AG08396 (cell line): Measurements from ENCODE around the gene IFIT2.
"Not testable (repeated sequence)": the region's sequence is repeated elsewhere in the genome, so short reads cannot be mapped to it uniquely, and the experiment has no call there.

ENCODE experiments used
- DNase-seq: peaks from one replicate; pipeline ENCODE4 v3.0.0; 2012; ENCODE audit warnings: low spot score, mixed read lengths

The IFIT2 gene

DNA sequence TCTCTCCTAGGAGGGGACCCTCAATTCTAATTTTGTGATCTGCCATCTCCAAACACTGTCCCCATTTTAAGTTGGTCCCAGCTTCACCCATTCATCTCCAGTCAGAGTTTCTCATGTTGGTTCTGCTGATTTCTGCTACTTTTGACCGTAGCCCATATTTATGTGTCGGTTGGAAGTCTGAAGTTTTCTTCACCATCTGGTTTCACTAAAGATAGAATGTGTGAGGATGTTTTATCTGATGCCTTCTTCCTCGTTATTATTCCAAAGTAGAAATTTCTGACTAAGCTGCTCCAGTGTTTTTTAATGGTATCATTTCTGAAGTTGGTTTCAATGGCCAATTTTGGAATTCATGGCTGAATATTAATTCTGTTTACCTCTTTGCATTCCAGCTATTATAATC lies 21.3 kb upstream of the IFIT2 start:
- no peak for DNase-seq

DNA sequence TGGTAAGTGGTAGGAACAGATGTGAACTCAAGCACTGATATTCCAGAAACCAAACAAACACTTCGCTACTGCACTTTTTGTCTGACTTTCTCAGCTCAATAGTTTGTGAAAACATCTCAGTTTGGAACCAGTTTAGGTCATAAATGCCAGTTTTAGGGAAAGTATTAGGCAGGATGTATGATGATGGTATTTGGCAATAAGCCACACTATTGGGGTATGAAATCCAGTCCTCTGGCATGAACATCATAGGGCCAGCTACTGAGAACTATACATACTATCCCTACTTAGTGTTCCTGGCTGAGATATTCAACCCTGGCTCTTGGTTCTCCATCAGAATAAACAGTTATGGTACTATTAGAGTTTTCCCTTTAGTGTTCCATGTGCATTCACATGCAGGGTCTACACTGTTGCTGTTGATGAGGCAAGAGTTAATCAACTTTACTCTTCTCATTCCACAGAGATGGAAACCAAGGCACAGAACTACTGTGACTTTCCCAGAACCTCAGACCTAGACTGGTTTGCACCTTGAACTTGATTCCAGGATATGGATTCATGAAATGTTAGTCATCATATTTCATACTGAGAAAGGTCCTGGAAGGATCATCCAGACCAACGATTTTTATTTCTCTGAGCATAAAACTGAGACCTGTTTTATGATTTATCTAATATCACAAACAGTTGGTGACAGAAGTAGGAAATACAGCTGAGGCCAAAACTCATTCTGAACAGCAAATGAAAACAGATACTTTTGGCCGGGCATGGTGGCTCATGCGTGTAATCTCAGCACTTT lies 20.0 kb upstream of the IFIT2 start:
- DNase-seq: no peak

DNA sequence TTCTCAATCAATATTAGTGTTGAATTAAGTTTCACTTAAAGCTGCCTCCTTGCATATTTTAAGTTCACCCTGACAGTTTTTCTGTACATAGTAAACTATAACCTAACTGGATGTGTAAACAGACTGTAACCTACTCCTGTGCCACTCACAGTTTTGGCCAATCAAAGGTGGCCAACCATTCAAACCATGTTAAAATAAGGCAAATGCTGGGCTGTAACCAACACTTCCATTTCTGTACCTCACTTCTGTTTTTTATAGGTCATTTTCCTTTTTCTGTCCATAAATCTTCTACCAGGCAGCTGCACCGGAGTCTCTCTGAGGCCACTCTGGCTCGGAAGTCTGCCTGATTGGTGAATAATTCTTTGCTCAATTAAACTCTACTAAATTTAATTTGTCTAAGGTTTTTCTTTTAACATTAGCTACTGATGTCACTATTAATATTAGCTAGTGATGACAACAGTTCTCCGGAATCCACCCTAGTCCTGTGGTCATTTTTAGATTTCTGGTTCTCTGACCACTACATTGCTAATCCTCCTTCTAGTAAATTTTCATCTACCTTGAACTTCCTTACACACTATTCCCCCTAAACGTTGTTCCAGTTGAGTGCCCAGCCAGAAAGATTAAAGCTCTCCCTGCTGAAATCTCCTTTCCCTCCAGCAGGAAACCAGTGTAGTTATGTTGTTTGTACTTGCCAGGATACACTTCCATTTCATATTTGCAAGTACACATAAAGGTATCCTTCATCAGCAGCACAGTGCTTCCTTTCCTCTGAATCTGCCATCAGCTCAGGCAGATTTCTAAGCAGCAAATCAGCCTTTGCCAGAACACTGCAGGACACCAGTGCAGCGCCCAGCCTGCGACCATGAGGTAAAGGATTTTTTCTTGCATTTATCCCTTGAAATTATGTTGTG lies 18.6 kb upstream of the IFIT2 start:
- peak; percentile 12 for DNase-seq

DNA sequence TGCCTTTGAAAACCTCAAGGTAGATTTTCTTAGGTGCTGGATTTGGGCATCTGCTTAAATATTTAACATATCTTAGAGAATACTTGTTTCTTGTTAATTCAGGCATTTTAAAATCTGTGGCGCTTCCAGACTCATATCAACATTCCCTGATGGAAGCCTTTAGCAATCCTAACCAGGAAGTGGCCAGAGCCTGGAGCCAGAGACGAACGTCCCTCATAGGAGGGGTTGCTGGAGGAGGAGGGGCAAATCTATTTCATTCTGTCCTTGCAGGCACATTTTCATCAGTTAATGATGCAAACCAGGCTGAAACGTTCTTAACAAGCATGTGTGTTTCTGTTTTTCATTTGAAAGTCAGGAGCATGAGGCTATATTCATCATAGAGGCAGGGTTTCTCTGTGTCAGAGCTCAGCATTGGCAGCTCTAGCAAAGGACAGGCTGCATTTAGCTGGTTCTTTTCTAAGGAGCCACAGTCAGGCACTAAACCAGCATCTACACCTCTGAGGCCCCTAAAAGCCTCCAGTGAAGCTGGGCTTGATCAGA lies 17.8 kb upstream of the IFIT2 start:
- DNase-seq: peak; percentile 52

DNA sequence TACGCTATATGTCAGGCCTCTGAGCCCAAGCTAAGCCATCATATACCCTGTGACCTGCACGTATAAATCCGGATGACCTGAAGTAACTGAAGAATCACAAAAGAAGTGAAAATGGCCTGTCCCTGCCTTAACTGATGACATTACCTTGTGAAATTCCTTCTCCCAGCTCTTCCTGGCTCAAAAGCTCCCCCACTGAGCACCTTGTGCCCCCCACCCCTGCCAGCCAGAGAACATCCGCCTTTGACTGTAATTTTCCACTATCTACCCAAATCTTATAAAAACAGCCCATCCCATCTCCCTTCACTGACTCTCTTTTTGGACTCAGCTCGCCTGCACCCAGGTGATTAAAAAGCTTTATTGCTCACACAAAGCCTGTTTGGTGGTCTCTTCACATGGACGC lies 17.1 kb upstream of the IFIT2 start:
- not testable (repeated sequence) for DNase-seq

DNA sequence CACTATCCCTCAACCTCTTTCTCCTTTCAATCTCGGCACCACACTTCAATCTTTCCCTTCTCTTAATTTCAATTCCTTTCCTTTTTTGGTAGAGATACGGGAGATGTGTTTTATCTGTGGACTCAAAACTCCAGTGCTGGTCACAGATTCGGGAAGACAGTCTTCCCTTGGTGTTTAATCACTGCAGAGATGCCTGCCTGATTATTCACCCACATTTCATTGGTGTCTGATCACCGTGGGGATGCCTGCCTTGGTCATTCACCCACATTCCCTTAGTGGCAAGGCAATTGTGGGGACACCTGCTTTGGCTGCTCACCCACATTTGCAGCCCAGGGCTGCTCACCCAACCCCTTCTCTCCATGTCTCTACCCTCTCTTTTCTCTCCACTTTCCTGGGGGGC lies 16.5 kb upstream of the IFIT2 start:
- not testable (repeated sequence) for DNase-seq

DNA sequence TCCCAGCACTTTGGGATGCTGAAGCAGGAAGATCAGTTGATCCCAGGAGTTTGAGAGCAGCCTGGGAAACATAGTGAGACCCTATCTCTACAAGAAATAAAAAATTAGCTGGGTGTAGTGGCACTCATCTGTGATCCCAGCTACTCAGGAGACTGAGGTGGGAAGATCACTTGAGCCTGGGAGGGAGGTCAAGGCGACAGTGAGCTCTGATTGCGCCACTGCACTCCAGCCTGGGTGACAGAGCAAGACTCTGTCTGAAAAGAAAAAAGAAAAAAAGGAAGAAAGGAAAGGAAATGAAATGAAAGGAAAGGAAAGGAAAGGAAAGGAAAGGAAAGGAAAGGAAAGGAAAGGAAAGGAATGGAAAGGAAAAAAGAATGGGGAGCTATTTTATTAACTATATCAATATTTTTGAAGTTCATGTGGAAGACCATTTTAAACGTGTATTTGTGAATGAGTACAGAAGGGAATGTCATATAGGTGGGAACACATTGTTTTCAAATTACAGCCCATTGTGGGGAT lies 7.1 kb upstream of the IFIT2 start:
- DNase-seq: no peak

DNA sequence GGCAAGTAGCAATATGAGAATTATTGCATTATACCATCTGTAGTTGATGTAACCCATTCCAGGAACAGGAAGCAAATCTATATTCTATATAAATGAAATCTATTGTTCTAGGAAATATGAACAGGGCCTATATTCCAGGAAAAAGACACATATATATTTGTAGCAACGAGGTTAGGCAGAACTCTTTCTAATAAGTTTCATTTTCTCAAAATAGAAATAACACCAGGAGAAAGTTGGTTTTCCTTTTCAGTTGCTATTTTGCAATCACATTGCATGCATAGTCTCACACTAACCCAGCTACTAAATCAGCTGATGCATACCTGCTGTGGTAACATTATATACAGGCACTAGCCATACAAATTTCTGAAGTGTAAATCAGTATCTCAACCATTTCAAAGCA lies 6.2 kb upstream of the IFIT2 start:
- DNase-seq: peak; percentile 55

DNA sequence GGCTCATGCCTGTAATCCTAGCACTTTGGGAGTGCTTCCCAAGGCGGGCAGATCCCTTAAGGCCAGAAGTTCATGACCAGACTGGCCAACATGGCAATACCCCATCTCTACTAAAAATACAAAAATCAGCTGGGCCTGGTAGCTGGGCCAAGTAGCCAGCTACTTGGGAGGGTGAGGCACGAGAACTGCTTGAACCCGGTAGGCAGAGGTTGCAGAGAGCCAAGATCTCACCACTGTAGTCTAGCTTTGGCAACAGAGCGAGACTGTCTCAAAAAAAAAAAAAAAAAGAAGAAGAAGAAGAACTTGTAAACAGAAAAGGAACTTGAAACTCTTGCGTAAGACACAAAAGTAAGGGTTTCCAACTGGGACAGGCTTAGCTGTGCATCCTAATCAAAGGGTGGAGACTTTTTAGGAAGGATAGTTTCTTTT lies 5.6 kb upstream of the IFIT2 start:
- DNase-seq: peak; percentile 21

DNA sequence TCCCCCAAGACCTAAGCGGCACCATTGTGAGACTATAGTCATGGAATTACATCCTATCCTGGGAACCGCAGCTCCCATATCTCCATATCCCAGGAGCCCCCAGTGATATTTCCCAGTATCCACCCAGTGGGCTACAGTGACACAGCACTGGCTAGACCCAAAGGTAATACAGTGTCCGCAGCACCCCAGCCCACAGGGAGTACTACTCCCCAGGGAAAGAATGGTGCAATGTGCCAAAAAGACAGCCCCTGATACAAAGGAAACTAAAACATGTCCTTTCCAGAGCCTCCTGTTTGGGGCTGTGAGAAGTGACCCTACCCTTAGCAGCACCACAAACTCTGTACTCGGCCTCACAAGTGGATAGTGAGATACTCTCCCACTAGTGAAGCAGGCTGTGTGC lies 4.5 kb upstream of the IFIT2 start:
- no peak for DNase-seq

DNA sequence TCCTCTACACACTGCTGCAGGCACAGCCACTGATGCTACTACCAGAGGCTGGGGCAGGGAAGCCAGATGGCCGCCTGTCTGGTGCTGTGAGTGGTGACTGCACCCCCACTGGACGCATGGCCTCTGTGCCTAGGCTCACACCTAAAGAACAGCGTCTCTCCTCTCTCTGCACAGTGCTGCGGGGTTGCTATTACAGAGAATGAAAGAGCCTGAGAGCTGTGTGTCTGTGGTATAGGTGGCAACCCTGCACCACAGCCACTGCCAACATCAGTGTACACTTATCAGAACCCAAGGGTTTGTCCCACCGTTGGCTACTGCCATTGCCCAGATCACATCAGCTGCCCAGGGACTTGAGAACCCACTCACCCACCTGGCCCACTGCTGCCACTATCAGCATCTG lies 4.1 kb upstream of the IFIT2 start:
- no peak for DNase-seq

DNA sequence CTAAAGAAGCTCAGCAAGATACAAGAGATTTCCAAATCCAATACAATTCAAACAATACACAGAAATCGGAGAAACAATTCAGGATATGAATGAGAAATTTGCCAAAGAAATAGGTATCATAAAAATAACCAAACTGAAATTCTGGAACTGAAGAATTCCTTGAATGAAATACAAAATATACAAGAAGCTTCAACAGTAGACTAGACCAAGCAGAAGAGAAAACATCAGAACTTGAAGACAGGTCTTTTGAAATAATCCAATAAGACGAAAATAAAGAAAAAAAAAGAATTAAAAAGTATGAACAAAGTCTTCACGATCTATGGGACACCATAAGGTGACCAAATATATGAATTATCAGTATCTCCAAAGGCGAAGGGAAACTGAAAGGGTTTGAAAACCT lies 2.8 kb upstream of the IFIT2 start:
- no peak for DNase-seq

DNA sequence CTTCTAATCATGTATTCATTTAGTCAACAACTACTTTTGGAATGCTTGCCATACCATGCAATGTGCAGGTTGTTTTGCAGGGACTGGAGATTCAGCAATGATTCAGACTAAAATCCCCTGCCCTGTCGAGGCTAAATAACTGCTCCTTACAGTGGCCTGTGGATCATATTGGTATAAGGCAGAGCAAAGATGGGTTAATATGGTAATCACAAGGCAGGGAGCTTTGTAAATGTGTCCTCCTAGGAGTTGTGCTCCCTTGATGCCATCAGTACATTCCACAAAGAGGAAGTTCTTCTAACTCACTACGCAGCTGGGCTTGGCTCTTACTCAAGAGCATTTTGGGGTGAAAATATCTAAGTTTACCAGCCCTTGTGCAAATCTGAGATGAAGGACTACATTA lies 614 bp upstream of the IFIT2 start:
- no peak for DNase-seq

DNA sequence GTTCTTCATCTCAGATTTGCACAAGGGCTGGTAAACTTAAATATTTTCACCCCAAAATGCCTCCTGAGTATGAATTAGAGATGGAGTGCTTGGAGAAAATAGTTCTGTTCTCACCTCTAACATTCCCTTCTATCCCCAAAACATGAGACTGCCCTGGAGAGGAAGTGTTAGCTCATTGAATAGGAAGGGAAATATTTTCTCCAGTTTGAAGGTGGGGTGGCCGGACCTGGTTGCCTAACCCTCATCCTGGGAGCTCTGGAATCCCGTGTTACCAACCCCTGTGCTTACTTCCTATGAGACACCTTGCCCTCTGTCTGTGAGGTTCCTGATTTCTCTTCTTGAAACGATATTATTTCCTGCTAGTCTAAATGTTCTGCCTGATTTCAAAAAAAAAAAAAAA lies 779 bp downstream of the IFIT2 start:
- no peak for DNase-seq

DNA sequence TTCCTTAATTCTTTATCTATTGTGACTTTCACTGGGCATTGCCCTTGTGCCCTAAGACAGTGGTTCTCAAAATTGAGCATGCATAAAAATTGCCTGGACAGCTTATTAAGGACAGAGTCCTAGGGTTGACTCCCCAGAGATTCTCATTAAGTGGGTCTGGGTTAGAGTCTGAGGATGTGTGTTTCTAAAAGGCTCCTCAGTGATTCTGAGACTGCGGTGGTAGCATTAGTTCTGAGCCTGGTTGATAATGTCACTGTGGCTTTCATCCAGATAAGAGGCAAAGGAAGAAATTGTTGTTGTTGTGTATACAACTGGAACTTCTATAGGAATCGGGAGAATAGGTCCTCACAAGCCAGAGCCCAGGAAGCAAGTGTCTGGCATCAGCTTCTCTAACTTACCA lies 1.3 kb downstream of the IFIT2 start:
- no peak for DNase-seq

DNA sequence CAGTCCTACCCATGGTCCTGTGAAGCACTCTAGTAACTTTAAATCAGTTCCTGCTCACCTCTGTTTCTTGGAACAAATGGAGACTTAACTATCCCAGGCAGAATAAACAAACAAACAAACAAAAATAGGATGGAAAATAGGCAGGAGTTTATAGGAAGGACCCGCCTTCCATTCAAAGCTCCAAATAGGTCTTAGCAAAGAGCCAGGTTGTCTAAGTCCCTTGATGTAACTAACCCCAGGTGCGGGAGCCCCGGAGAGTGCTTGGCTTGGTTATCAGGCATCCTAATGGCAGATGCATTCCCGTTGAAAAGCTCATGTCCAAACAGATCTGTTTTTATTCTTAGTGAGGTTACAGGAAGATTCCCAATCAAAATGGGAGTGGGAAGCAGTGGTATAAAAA lies 2.2 kb downstream of the IFIT2 start:
- no peak for DNase-seq

DNA sequence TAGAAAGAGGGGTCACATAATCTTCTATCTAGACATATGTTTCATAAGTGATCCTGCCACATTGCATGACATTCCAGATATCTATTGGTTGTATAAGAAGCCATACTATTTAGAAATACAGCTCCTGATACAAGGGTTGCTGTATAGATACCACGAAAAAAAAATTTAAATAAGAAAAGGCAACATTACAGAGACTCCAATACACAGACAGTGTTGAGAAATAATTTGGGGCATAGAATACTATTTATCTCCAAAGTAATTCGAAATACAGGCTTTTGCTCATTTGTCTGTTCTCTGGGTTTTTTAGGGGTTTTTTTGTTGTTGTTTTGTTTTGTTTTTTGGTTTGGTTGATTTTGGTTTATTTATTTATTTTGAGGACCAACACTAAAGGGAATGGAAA lies 2.6 kb downstream of the IFIT2 start:
- DNase-seq: no peak

DNA sequence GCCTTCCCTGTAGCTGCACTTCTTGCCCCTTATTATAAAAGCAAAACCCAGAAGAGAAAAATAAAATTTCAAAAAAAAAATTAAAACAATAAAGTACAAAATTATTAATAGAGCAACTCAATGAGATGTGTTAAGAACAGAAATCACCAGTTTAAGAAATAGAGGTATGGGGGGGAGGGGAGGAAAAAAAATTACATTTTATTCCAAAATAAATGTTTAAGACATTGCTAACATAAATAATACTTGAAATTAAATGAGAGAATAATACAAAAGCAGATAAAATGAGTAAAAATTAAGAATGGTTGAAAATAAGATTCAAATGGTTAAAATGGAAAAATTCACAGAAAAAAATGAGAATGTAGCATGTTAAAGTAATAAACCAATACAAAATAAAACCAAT lies 3.1 kb downstream of the IFIT2 start:
- no peak for DNase-seq

DNA sequence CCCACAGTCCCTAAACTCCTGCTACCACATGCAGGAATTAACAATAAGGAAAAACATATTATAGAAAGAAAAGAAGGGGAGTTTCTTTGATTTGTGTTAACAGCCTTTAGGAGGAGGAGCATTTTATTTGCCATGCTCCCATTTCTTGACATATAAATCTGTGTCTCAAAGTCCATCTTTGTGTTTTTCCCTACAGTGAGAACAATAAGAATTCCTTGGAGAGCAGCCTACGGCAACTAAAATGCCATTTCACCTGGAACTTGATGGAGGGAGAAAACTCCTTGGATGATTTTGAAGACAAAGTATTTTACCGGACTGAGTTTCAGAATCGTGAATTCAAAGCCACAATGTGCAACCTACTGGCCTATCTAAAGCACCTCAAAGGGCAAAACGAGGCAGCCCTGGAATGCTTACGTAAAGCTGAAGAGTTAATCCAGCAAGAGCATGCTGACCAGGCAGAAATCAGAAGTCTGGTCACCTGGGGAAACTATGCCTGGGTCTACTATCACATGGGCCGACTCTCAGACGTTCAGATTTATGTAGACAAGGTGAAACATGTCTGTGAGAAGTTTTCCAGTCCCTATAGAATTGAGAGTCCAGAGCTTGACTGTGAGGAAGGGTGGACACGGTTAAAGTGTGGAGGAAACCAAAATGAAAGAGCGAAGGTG lies 4.1 kb downstream of the IFIT2 start:
- DNase-seq: no peak

DNA sequence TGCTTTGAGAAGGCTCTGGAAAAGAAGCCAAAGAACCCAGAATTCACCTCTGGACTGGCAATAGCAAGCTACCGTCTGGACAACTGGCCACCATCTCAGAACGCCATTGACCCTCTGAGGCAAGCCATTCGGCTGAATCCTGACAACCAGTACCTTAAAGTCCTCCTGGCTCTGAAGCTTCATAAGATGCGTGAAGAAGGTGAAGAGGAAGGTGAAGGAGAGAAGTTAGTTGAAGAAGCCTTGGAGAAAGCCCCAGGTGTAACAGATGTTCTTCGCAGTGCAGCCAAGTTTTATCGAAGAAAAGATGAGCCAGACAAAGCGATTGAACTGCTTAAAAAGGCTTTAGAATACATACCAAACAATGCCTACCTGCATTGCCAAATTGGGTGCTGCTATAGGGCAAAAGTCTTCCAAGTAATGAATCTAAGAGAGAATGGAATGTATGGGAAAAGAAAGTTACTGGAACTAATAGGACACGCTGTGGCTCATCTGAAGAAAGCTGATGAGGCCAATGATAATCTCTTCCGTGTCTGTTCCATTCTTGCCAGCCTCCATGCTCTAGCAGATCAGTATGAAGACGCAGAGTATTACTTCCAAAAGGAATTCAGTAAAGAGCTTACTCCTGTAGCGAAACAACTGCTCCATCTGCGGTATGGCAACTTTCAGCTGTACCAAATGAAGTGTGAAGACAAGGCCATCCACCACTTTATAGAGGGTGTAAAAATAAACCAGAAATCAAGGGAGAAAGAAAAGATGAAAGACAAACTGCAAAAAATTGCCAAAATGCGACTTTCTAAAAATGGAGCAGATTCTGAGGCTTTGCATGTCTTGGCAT lies 4.8 kb downstream of the IFIT2 start:
- no peak for DNase-seq

DNA sequence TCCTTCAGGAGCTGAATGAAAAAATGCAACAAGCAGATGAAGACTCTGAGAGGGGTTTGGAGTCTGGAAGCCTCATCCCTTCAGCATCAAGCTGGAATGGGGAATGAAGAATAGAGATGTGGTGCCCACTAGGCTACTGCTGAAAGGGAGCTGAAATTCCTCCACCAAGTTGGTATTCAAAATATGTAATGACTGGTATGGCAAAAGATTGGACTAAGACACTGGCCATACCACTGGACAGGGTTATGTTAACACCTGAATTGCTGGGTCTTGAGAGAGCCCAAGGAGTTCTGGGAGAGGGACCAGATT lies 5.4 kb downstream of the IFIT2 start:
- peak; percentile 13 for DNase-seq

DNA sequence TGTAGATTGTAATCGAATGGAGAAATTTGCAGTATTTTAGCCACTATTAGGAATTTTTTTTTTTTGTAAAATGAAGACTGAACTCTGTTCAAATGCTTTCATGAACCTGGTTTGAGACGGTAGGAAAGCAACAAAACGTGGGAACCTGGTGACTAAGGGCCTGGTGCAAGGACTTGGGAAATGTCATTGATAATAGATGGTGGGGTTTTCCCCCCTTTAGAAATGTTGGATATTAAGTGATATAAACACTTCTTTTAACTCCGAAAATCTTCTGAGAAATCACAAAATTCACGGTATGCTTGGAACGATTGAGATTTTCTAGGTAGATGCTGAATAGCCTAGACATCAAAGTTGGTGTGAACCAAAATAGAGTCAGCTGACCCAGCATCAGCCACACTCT lies 6.4 kb downstream of the IFIT2 start:
- no peak for DNase-seq
